ENCODE data around the gene ST8SIA5. TPM values are rescaled to one million over a fixed set of nuclear protein-coding genes. Genes with fewer than 3 reads are reported as not detected.

ST8SIA5 gene
- polyA plus RNA-seq, 1 experiment, result not detected

- Histone ChIP-seq H3K27me3 (ENCODE audit: control insufficient read depth, insufficient read depth, low read length) (no peaks in the 10 kb centered on the region), H3K36me3 (ENCODE audit: control insufficient read depth, insufficient read depth, low read length) (no peaks in the 10 kb centered on the region), H3K4me3 (ENCODE audit: low read depth, low read length) (no peak overlapping the region)
- TF ChIP-seq, protein P1, sequence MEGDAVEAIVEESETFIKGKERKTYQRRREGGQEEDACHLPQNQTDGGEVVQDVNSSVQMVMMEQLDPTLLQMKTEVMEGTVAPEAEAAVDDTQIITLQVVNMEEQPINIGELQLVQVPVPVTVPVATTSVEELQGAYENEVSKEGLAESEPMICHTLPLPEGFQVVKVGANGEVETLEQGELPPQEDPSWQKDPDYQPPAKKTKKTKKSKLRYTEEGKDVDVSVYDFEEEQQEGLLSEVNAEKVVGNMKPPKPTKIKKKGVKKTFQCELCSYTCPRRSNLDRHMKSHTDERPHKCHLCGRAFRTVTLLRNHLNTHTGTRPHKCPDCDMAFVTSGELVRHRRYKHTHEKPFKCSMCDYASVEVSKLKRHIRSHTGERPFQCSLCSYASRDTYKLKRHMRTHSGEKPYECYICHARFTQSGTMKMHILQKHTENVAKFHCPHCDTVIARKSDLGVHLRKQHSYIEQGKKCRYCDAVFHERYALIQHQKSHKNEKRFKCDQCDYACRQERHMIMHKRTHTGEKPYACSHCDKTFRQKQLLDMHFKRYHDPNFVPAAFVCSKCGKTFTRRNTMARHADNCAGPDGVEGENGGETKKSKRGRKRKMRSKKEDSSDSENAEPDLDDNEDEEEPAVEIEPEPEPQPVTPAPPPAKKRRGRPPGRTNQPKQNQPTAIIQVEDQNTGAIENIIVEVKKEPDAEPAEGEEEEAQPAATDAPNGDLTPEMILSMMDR (IDR thresholded peaks at IDR 0.05; ENCODE audit: insufficient read depth, low read depth, low read length), result no peak
- ChIA-PET CTCF (no interaction called here), POLR2A (no interaction called here)
- DNase-seq (ENCODE audit: low read depth), result no peak
Observed at GRCh38 chr18:46728219-46728930, 28.5 kb downstream of the ST8SIA5 start.

GRCh38 chr18:46727177-46727576 lies 29.7 kb downstream of the ST8SIA5 start:
- TF ChIP-seq, protein P1 (IDR thresholded peaks at IDR 0.05; ENCODE audit: insufficient read depth, low read depth, low read length), result no peak
- POLR2A ChIA-PET, result no interaction called here
- Histone ChIP-seq H3K36me3 (ENCODE audit: control insufficient read depth, insufficient read depth, low read length) (no peaks in the 10 kb centered on the region), H3K4me3 (ENCODE audit: low read depth, low read length) (no peak overlapping the region), H3K27me3 (ENCODE audit: control insufficient read depth, insufficient read depth, low read length) (no peaks in the 10 kb centered on the region)
- DNase-seq (ENCODE audit: low read depth), result no peak
- CTCF ChIA-PET, result no interaction called here

DNA sequence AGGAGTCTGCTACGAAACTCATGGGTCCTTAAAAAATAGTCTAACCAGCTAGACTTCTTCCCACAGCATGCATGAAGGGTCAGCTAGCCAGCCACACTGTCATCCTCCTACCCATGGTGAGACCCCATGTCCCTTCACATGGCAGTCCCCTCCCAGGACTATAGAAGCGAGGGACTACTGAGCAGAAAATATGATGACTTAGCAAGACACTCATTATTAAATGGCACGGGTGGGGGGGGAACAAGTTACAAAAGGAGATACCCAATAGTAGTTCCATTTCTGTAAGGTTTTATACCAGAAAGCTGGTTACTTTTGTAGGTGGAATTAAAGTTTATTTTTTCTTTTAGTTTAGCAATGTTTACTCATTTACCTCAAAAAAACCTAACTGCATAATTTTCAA lies 31.5 kb downstream of the ST8SIA5 start:
- no peaks in the 10 kb centered on the region for H3K36me3 ChIP-seq (ENCODE audit: control insufficient read depth, insufficient read depth, low read length)
- no peaks in the 10 kb centered on the region for H3K27me3 ChIP-seq (ENCODE audit: control insufficient read depth, insufficient read depth, low read length)
- DNase-seq (ENCODE audit: low read depth), result no peak
- CTCF ChIA-PET, result no interaction called here
- TF ChIP-seq, protein P1 (IDR thresholded peaks at IDR 0.05; ENCODE audit: insufficient read depth, low read depth, low read length), result no peak
- POLR2A ChIA-PET, result no interaction called here
- H3K4me3 ChIP-seq (ENCODE audit: low read depth, low read length), result no peak overlapping the region

- ChIA-PET CTCF (no interaction called here), POLR2A (no interaction called here)
- no peak for DNase-seq (ENCODE audit: low read depth)
- no peaks in the 10 kb centered on the region for H3K36me3 ChIP-seq (ENCODE audit: control insufficient read depth, insufficient read depth, low read length)
- TF ChIP-seq, protein P1 (IDR thresholded peaks at IDR 0.05; ENCODE audit: insufficient read depth, low read depth, low read length), result no peak
- no peaks in the 10 kb centered on the region for H3K27me3 ChIP-seq (ENCODE audit: control insufficient read depth, insufficient read depth, low read length)
- H3K4me3 ChIP-seq (ENCODE audit: low read depth, low read length), result no peak overlapping the region
Observed at GRCh38 chr18:46723856-46724415, 32.9 kb downstream of the ST8SIA5 start.

GRCh38 chr18:46722051-46722450 lies 34.8 kb downstream of the ST8SIA5 start:
- H3K27me3 ChIP-seq (ENCODE audit: control insufficient read depth, insufficient read depth, low read length), result no peaks in the 10 kb centered on the region
- ChIA-PET POLR2A (no interaction called here), CTCF (no interaction called here)
- H3K4me3 ChIP-seq (ENCODE audit: low read depth, low read length), result no peak overlapping the region
- no peak for DNase-seq (ENCODE audit: low read depth)
- TF ChIP-seq, protein P1 (IDR thresholded peaks at IDR 0.05; ENCODE audit: insufficient read depth, low read depth, low read length), result no peak
- no peaks in the 10 kb centered on the region for H3K36me3 ChIP-seq (ENCODE audit: control insufficient read depth, insufficient read depth, low read length)
